ENCODE measurements around the gene NEK5.
"Not testable (repeated sequence)": the region's sequence is repeated elsewhere in the genome, so short reads cannot be mapped to it uniquely, and the experiment has no call there.

The NEK5 gene

GRCh38 chr13:52137489-52137888 is 8.6 kb upstream of the NEK5 start:
- no peak for DNase-seq

DNA sequence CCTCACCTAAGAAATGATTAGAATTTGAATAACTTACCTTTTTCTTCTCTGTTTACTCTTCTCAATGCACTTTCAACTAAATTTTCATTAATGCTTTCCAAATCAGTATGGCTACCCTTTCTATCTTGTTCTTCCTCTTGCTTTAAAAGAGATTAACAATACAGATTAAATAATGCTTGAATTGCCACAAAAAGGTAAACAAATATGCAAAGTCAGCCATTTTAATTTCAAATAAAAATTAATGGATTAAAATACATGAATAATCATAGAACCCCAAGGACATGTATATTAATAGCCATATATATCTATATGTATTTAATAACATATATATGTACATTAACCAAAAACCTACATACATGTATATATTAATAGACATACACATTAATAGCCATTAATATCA is 7.9 kb upstream of the NEK5 start:
- no peak for DNase-seq

GRCh38 chr13:52130641-52131040 is 1.8 kb upstream of the NEK5 start:
- DNase-seq, result no peak

- DNase-seq, result peak; percentile 60 to 73
Measured at GRCh38 chr13:52127783-52128702, 830 bp downstream of the NEK5 start.

DNA sequence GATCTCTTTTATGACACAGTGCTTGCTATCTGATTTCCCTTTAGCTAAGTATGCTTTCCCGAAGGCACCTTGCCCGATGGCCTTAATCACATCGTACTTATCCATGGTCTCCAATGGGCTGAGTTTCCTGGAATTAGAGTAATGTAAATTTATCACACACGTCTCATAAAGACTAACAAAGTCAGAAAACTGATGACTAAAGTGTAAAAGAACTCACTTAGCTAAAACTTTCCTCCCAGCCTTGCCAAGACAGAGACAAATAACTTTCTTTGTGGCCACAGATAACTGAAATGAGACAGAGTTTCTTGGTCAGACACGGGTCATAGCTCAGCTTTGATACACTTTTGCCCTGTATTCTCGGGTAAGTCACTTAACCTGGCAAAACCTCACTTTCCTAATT is 1.5 kb downstream of the NEK5 start:
- no peak for DNase-seq

DNA sequence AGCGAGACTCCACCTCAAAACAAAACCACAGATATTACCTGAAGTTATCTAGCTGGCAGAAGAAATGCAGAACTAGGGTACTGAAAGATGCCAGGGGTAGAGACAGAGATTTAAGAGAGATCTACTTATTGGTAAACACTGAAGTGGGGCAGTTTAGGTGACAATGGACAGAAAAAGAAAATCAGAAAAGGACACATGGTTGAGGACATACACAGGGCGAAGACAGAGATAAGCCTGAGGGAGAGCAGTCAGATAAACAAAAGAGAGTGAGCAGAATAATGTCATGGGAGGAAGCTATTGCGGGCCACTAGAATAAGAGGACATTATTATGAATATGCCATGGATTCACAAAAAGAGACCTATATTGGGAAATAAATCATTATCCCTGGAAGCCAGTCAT is 3.3 kb downstream of the NEK5 start:
- no peak for DNase-seq

GRCh38 chr13:52118595-52118994 is 10.3 kb downstream of the NEK5 start:
- DNase-seq, result no peak

GRCh38 chr13:52118095-52118494 is 10.8 kb downstream of the NEK5 start:
- no peak for DNase-seq

DNA sequence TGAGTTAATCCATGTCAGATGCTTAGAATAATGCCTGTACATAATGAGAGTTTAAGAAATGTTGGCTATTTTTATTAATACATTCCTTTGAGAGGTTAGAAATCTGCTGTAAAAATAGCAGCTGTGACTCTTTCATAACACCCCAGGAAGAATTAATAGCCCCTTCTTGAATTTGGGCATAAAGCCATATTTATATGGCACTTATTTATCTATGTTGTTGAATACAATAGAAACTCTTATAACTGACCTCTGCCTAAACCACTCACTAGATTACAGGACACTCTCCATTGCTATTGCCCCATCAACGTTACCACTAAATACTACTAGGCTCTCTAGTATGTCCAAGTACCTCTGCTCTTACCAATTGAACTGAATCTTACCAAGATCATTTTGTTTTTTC is 16.3 kb downstream of the NEK5 start:
- no peak for DNase-seq

DNA sequence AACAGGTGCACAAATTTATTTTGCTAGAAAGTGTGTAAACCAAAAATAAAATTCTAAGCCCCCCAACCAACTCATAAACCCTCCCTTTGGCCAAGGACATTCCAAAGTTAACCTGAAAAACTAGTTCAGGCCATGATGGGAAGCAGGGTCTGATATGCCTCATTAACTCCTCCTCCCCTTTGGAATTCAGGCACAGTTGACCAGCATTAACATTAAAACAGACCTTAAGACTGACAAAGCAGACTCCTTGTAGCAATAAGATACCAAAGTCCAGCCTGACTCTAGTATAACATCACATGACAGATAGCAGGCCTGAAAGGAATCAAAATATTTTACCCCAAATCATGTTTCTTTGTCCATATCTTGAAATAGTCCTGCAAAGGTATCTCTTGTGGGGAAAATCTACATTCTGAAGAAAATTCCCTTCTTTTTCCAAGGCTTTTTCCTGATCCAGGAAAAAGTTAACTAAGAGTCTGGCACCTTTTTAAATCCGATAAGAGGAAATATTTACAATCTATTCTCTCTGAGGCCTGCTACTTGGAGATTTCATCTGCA is 19.7 kb downstream of the NEK5 start:
- no peak for DNase-seq

DNA sequence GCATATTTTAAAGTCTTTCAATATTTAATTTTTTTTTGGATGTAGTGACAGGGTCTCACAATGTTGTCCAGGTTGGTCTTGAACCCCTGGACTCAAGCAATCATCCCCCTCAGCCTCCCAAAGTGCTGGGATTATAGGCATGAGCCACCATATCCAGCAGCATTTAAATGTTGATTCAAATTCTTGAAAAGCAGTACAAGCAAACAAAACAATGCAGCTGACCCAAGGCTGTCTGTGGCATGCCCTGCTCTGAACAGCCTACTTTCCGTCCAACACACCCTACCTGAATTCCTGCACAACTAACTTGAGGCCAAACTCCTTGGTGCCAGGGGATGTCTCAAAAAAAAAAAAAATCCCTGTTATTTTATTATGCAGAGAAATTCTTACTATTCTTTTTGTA is 23.0 kb downstream of the NEK5 start:
- DNase-seq, result no peak

- no peak for DNase-seq
Measured at GRCh38 chr13:52104624-52105023, 24.2 kb downstream of the NEK5 start.

GRCh38 chr13:52103386-52103785 is 25.5 kb downstream of the NEK5 start:
- DNase-seq, result no peak

GRCh38 chr13:52102423-52102822 is 26.4 kb downstream of the NEK5 start:
- not testable (repeated sequence) for DNase-seq

DNA sequence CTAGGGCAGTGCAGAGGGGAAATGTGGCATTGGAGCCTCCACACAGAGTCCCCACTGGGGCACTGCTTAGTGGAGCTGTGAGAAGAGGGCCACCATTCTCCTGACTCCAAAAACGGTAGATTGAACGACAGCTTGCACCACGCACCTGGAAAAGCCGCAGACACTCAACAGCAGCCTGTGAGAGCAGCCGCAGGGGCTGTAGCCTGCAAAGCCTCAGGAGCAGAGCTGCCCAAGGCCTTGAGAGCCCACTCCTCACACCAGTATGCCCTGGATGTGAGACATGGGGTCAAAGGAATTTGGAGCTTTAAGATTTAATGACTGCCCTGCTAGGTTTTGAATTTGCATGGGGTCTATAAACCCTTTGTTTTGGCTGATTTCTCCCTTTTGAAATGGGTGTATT is 31.7 kb downstream of the NEK5 start:
- DNase-seq, result no peak

- DNase-seq, result no peak
Measured at GRCh38 chr13:52096748-52097147, 32.1 kb downstream of the NEK5 start.

DNA sequence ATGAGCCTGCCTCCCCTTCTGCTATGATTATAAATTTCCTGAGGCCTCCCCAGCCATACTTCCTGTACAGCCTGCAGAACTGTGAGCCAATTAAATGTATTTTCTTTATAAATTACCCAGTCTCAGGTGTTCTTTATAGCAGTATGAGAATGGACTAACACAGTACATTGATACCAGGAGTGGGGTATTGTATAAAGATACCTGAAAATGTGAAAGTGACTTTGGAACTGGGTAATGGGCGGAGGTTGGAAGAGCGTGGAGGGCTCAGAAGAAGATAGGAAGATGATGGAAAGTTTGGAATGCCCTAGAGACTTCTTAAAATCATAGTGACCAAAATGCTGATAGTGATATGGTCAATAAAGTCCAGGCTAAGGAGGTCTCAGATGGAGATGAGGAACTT is 32.8 kb downstream of the NEK5 start:
- no peak for DNase-seq

GRCh38 chr13:52092087-52092486 is 36.8 kb downstream of the NEK5 start:
- DNase-seq, result no peak

- DNase-seq, result no peak
Measured at GRCh38 chr13:52091473-52091872, 37.4 kb downstream of the NEK5 start.

- DNase-seq, result no peak
Measured at GRCh38 chr13:52085421-52085820, 43.5 kb downstream of the NEK5 start.

GRCh38 chr13:52084981-52085380 is 43.9 kb downstream of the NEK5 start:
- not testable (repeated sequence) for DNase-seq

GRCh38 chr13:52082601-52083000 is 46.3 kb downstream of the NEK5 start:
- DNase-seq, result no peak

GRCh38 chr13:52079891-52080290 is 49.0 kb downstream of the NEK5 start:
- not testable (repeated sequence) for DNase-seq

DNA sequence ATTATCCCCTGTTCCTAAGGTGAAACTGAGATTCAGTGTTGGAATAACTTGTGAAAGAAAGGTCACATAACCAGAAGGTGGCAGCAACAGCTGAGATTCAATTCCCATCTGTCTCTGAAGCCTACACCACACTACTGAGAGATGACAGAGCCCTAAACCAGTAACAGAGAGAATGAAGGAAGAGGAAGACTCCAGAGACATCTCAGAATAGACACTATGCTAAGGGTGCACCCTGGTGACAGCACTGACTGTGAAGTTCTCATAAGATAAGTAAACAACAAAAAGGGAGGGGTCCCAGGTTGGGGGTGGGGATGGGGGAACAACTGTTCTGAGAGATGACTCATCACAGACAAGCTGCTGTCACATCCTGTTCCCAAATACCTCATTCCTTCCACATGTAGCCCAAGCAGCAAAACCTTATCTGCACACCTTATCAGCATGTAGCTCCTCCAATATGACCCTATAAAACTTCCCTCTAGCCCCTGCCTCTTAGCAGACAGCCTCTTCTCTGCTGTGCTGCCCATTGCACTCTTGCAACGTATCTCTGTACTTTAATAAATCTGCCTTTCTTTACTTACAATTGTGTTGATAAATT is 57.8 kb downstream of the NEK5 start:
- no peak for DNase-seq

Measured in CD4-positive, alpha-beta T cell treated with Interleukin-4 for 1 hour (primary cell).